ENCODE data around the gene RASAL1.

Gene RASAL1

DNA sequence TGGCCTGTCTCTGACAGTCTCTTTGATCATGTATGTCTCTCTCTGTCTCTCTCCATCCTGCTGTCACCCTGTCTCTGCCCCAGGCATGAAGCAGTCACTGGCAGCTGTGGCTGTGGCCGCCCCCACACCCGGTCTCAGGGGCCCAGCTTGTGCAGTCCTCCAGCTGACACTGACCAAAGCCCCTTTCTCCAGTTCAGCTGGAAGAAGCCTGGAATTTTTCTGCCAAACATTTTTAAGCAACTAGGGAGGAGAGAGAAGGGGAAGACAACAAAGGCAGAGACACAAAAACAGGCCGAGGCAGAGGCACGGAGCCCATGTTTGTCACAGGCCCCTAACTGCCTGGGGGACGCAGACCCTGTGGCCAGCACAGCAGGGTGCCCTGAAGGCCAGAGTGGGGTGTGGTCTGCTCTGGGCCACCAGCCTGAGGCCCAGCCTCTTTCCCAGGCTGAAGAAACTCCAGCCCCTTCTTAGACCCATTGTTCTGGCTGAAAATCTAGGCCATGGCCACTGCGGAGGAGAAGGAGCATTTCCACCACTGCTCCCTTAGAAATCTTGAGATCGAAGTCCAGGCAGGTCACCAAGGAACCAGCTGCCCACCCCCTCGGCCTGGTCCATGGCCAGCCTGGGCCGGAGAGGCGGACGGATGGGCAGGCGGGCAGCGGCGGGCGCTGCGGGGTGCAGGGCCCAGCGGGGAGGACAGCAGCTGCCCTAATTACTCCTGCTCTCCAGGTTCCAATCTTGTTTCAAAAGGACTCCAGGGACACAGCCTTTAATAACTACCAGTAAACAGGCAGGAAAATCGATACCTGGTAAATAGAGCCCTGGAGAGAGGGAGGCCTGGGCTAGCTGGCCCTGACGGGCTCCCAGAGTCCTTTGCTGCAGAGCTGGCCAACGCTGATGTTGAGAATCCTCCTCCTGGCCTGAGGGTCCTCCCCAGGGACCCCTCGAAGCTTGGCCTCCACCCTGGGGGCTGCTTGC, 64.1 kb downstream of the RASAL1 start:
- Mint-ChIP-seq H3K4me3 (peak overlapping the region; percentile 62), H3K27me3 (no peaks in the 10 kb centered on the region), H3K9me3 (no peaks in the 10 kb centered on the region), H3K4me1 (peaks cover 92% of the 10 kb centered on the region), H3K36me3 (peaks cover 29% of the 10 kb centered on the region), H3K27ac (peak overlapping the region; percentile 68)
- no peak for ATAC-seq

GRCh38 chr12:113070117-113070906, 65.2 kb downstream of the RASAL1 start:
- H3K9me3 Mint-ChIP-seq = no peaks in the 10 kb centered on the region
- H3K27ac Mint-ChIP-seq = peak overlapping the region; percentile 68
- H3K4me1 Mint-ChIP-seq = peaks cover 94% of the 10 kb centered on the region
- peak; percentile 81 for ATAC-seq
- H3K4me3 Mint-ChIP-seq = peak overlapping the region; percentile 62
- no peaks in the 10 kb centered on the region for H3K27me3 Mint-ChIP-seq
- H3K36me3 Mint-ChIP-seq = peaks cover 24% of the 10 kb centered on the region

DNA sequence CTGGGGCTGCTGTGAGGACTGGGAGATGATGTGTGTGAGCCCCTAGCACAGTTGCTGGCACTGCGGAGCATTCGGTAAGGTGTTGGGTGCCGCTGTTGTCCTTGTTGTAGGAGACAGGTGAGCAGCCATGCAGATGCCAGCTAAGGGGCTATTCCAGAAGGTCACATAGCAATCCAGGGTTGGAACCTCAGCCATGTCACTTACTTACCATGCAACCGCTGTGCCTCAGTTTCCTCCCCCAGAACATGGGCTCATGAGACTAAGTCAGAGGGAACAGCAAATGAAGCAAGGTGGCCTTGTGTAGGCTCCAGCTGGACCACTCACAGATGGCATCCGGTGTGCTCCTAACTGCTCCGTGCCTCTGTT, 65.8 kb downstream of the RASAL1 start:
- peak overlapping the region; percentile 68 for H3K27ac Mint-ChIP-seq
- H3K4me3 Mint-ChIP-seq = peak overlapping the region; percentile 45
- peaks cover 29% of the 10 kb centered on the region for H3K36me3 Mint-ChIP-seq
- no peak for ATAC-seq
- H3K27me3 Mint-ChIP-seq = no peaks in the 10 kb centered on the region
- no peaks in the 10 kb centered on the region for H3K9me3 Mint-ChIP-seq
- peaks cover 94% of the 10 kb centered on the region for H3K4me1 Mint-ChIP-seq

DNA sequence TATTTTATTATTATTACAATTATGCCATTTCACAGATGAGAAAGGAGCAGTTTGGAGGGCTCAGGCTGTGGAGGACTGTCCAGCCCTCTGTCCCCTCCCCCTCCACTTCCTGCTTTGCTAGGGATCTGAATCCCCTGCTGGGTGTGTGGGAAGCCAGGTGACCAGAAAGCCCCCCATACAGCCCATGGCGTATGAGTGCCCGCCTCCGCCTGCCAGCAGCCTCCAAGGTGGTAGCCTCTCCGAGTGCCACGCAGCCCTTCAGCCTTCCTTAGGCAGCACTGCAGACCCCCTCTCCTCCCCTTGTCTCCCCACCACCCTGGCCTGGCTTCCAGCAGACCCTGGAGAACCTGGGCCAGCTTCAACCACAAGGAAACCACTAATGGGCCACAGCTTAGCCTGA, 66.4 kb downstream of the RASAL1 start:
- Mint-ChIP-seq H3K9me3 (no peaks in the 10 kb centered on the region), H3K27ac (peak overlapping the region; percentile 68), H3K36me3 (peaks cover 28% of the 10 kb centered on the region), H3K4me3 (peak overlapping the region; percentile 26), H3K4me1 (peaks cover 94% of the 10 kb centered on the region), H3K27me3 (no peaks in the 10 kb centered on the region)
- no peak for ATAC-seq

DNA sequence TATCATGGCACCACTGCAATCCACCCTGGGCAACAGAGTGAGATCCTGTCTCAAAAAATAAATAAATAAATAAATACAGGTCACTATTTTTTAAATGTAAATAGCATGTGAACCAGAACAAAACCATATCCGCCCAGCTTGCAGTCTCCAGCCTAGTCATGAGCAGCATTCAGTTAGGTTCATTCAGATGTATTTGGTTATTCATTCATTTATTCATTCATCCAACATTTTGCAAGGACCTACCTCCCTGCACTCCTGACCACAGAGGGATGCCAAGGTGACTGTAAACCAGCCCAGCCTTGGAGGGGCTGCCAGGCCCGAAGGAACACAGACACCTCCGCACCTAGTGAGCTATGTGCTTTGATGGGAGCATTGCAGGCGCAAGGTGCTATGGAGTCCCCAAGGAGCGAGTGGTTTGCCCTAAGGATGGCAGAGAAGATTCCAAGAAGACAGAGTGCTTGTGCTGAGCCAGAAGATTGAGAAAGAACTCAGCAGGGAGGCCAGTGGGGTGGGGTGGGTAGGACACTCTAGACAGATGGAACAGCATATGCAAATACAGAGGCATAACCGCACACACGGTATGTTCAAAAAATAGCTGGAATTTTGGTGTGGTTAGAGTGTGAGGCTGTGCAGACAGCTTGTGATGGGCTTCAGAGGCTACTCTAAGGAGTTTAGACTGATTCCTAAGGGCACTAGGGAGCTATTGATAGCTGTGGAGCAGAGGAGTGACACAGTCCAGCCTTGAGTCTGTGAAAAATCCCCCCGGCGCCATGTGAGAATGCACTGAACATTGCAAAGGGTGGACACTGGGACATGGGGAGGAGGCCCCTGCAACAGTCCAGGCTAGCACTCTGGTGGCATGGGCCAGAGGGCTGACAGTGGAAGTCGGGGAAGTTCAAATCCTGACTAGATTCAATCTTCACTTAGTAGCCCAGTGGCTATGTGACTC, 67.3 kb downstream of the RASAL1 start:
- peaks cover 26% of the 10 kb centered on the region for H3K36me3 Mint-ChIP-seq
- H3K9me3 Mint-ChIP-seq = no peaks in the 10 kb centered on the region
- ATAC-seq = no peak
- no peaks in the 10 kb centered on the region for H3K27me3 Mint-ChIP-seq
- peaks cover 92% of the 10 kb centered on the region for H3K4me1 Mint-ChIP-seq
- H3K27ac Mint-ChIP-seq = no peak overlapping the region
- H3K4me3 Mint-ChIP-seq = peak overlapping the region; percentile 30

DNA sequence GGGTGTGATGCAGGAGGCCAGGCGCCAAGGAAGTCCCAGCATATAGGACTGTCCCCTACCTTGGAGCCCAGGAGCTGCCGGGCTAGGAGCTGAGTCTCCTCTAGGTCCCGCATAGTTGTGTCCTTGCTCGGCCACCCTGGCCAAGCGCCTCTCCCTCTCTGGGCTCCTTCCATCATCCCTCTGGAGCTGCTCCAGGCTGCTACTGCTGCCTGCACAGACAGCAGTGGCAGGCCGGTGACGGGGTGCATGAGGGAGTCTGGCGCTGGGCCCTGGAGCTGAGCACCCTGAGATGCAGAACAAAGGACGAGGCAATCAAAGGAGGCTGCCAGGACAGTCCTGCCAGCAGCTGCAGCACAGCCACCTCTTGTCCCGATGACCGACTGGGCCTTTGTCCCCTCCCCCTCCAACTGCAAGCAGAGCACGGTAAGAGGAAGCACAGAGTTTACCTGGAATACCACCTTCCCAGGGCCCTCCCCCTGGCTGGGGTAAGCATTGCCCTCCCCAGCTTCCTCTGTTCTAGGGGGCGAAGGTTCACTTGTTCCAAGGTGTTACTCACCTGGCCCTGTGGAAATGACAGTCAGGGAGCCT, 68.7 kb downstream of the RASAL1 start:
- H3K27ac Mint-ChIP-seq = no peak overlapping the region
- no peaks in the 10 kb centered on the region for H3K27me3 Mint-ChIP-seq
- H3K36me3 Mint-ChIP-seq = peaks cover 26% of the 10 kb centered on the region
- H3K4me1 Mint-ChIP-seq = peaks cover 96% of the 10 kb centered on the region
- no peak overlapping the region for H3K4me3 Mint-ChIP-seq
- H3K9me3 Mint-ChIP-seq = no peaks in the 10 kb centered on the region
- no peak for ATAC-seq

GRCh38 chr12:113065126-113066007, 70.2 kb downstream of the RASAL1 start:
- ATAC-seq = peak; percentile 40
- Mint-ChIP-seq H3K4me3 (peak overlapping the region; percentile 58), H3K9me3 (no peaks in the 10 kb centered on the region), H3K27ac (no peak overlapping the region), H3K36me3 (peaks cover 25% of the 10 kb centered on the region), H3K27me3 (no peaks in the 10 kb centered on the region), H3K4me1 (peaks cover 84% of the 10 kb centered on the region)

GRCh38 chr12:113064395-113065125, 71.0 kb downstream of the RASAL1 start:
- H3K4me3 Mint-ChIP-seq = peak overlapping the region; percentile 58
- no peak for ATAC-seq
- peaks cover 76% of the 10 kb centered on the region for H3K4me1 Mint-ChIP-seq
- H3K36me3 Mint-ChIP-seq = peaks cover 25% of the 10 kb centered on the region
- no peaks in the 10 kb centered on the region for H3K9me3 Mint-ChIP-seq
- H3K27ac Mint-ChIP-seq = no peak overlapping the region
- no peaks in the 10 kb centered on the region for H3K27me3 Mint-ChIP-seq

GRCh38 chr12:113063396-113064350, 71.9 kb downstream of the RASAL1 start:
- H3K36me3 Mint-ChIP-seq = peaks cover 25% of the 10 kb centered on the region
- no peak overlapping the region for H3K4me3 Mint-ChIP-seq
- peaks cover 67% of the 10 kb centered on the region for H3K4me1 Mint-ChIP-seq
- no peaks in the 10 kb centered on the region for H3K9me3 Mint-ChIP-seq
- no peak overlapping the region for H3K27ac Mint-ChIP-seq
- ATAC-seq = no peak
- H3K27me3 Mint-ChIP-seq = no peaks in the 10 kb centered on the region

GRCh38 chr12:113062502-113063395, 72.8 kb downstream of the RASAL1 start:
- Mint-ChIP-seq H3K9me3 (no peaks in the 10 kb centered on the region), H3K27ac (no peak overlapping the region), H3K4me1 (peaks cover 62% of the 10 kb centered on the region), H3K27me3 (no peaks in the 10 kb centered on the region), H3K36me3 (peaks cover 18% of the 10 kb centered on the region), H3K4me3 (peak overlapping the region; percentile 59)
- ATAC-seq = peak; percentile 90

DNA sequence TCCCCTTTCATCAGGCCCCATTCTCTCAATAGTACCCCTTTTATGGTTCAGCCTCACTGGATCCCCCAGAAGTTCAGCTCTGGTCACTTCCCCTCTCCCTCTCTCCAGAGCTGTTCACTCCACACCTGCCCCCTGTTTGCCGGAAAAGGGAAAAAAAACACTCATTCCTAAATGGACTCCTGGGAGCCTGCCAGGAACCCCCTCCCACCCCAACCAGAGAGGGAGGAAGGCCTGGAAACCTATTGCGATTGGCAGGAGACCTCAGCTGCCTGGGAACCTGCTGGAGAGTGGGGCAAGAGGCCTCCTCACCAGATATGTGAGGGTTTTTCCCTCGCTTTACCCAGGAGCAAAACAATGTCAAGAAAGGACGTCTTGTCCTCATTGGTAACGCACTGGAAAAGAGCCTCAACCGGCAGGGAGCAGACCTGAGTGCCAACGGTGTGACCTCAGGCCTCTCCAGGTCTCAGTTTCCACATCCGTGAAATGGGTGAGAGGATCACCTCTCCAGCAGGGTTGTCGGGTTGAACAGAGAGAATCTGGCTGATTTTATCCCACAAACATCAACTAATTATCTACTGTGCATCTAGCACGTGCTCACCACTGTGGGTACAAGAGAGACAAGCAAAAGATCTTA, 74.4 kb downstream of the RASAL1 start:
- Mint-ChIP-seq H3K4me1 (peaks cover 51% of the 10 kb centered on the region), H3K9me3 (no peaks in the 10 kb centered on the region), H3K27ac (no peak overlapping the region), H3K36me3 (peaks cover 18% of the 10 kb centered on the region), H3K4me3 (no peak overlapping the region), H3K27me3 (no peaks in the 10 kb centered on the region)
- no peak for ATAC-seq
